Fibroblast of skin of abdomen (primary cell): Measurements from ENCODE around the gene KLF11.
"Not testable (repeated sequence)": the region's sequence is repeated elsewhere in the genome, so short reads cannot be mapped to it uniquely, and the experiment has no call there.

ENCODE experiments used
- DNase-seq: peaks from one replicate; pipeline ENCODE4 v3.0.0-alpha.2; 2013

Gene KLF11

GRCh38 chr2:10009811-10010781 is 33.3 kb upstream of the KLF11 start:
- no peak for DNase-seq

GRCh38 chr2:10010861-10011605 is 32.3 kb upstream of the KLF11 start:
- DNase-seq = not testable (repeated sequence)

- not testable (repeated sequence) for DNase-seq
These were observed 31.6 kb upstream of the KLF11 start for GRCh38 chr2:10011606-10012325.

GRCh38 chr2:10012366-10012962 is 30.9 kb upstream of the KLF11 start:
- DNase-seq = not testable (repeated sequence)

- no peak for DNase-seq
These were observed 30.3 kb upstream of the KLF11 start for GRCh38 chr2:10012963-10013461.

- DNase-seq = not testable (repeated sequence)
These were observed 29.5 kb upstream of the KLF11 start for GRCh38 chr2:10013651-10014417.

- DNase-seq = no peak
These were observed 28.7 kb upstream of the KLF11 start for GRCh38 chr2:10014418-10015190.

- DNase-seq = not testable (repeated sequence)
These were observed 27.9 kb upstream of the KLF11 start for GRCh38 chr2:10015376-10015989.

GRCh38 chr2:10016001-10016801 is 27.1 kb upstream of the KLF11 start:
- no peak for DNase-seq

- DNase-seq = no peak
These were observed 26.5 kb upstream of the KLF11 start for GRCh38 chr2:10016802-10017258.

GRCh38 chr2:10017313-10017941 is 25.9 kb upstream of the KLF11 start:
- DNase-seq = no peak

GRCh38 chr2:10019174-10019573 is 24.2 kb upstream of the KLF11 start:
- no peak for DNase-seq

GRCh38 chr2:10019602-10020400 is 23.5 kb upstream of the KLF11 start:
- DNase-seq = no peak

- DNase-seq = no peak
These were observed 21.3 kb upstream of the KLF11 start for GRCh38 chr2:10022041-10022421.

GRCh38 chr2:10022445-10022844 is 20.9 kb upstream of the KLF11 start:
- no peak for DNase-seq

GRCh38 chr2:10022966-10023662 is 20.2 kb upstream of the KLF11 start:
- DNase-seq = no peak

- DNase-seq = no peak
These were observed 16.3 kb upstream of the KLF11 start for GRCh38 chr2:10026940-10027569.
